A549 (cell line): ENCODE measurements around the gene CHST2.

Source experiments
- CTCF ChIP-seq: fragments of >200 bp; sonication (Bioruptor Twin); formaldehyde crosslinking; IDR thresholded peaks from 3 replicates; pipeline ENCODE4 v1.5.1; 2016
- NPAS2 ChIP-seq: fragments of 250-450 bp; sonication (Bioruptor Pico); IDR thresholded peaks from 2 replicates; pipeline ENCODE4 v1.8.0; 2022; ENCODE audit warnings: mild to moderate bottlenecking, moderate library complexity, borderline replicate concordance
- POLR2A ChIP-seq: IDR thresholded peaks from 2 replicates; pipeline ENCODE4 v1.6.1; 2012; ENCODE audit warnings: mild to moderate bottlenecking, low read length
- RAD21 ChIP-seq, 2 experiments: fragments of >200 bp in 1 of 2; sonication (Bioruptor Twin) in 1 of 2; formaldehyde crosslinking in 1 of 2; IDR thresholded peaks in 1 of 2; conservative IDR thresholded peaks in 1 of 2; 2 replicates in 1 of 2; 3 replicates in 1 of 2; pipeline ENCODE4 v1.6.1; 2012 to 2018; ENCODE audit warnings: inconsistent platforms in 1 of 2
- SREBF2 ChIP-seq: fragments of 450-650 bp; IDR thresholded peaks from 2 replicates; pipeline ENCODE4 v1.6.1; 2014; ENCODE audit warnings: mild to moderate bottlenecking, moderate library complexity
- ZFP36 ChIP-seq: fragments of 450-650 bp; IDR thresholded peaks from 2 replicates; pipeline ENCODE4 v1.6.1; 2014; ENCODE audit warnings: borderline replicate concordance; ENCODE audit not compliant: partially characterized antibody

- TF ChIP-seq CTCF (no peak), RAD21 (conservative IDR thresholded peaks at IDR 0.05 in 1 of 2, IDR thresholded peaks at IDR 0.05 in 1 of 2) (no peak), ZFP36 (no peak), SREBF2 (no peak), POLR2A (no peak), NPAS2 (CRISPR knock-in tag) (no peak)
These were observed 15.9 kb upstream of the CHST2 start for GRCh38 chr3:143103652-143104051.
